T-helper 1 cell treated with Interleukin-12 subunit alpha and Interleukin-12 subunit beta and Interleukin-4 antibody, amounts not matched to agents 30 μg/mL and 1 μg/mL, for 36 hours (primary cell): ENCODE measurements around the gene CTNNA3.
"Not testable (repeated sequence)": the region's sequence is repeated elsewhere in the genome, so short reads cannot be mapped to it uniquely, and the experiment has no call there.

Experiments
- H3K27ac Mint-ChIP-seq: one replicate; pipeline ENCODE4 v1.8.0; 2021; ENCODE audit warnings: mild to moderate bottlenecking, mixed read lengths
- H3K27me3 Mint-ChIP-seq: one replicate; pipeline ENCODE4 v1.8.0; 2021; ENCODE audit warnings: low read depth, mixed read lengths
- H3K36me3 Mint-ChIP-seq: one replicate; pipeline ENCODE4 v1.8.0; 2021; ENCODE audit warnings: low read depth, mixed read lengths
- H3K4me1 Mint-ChIP-seq: one replicate; pipeline ENCODE4 v1.8.0; 2021; ENCODE audit warnings: low read depth, mixed read lengths
- H3K4me3 Mint-ChIP-seq: one replicate; pipeline ENCODE4 v1.8.0; 2021; ENCODE audit warnings: mild to moderate bottlenecking, moderate library complexity, mixed read lengths
- H3K9me3 Mint-ChIP-seq: one replicate; pipeline ENCODE4 v1.8.0; 2021; ENCODE audit warnings: mixed read lengths

CTNNA3 gene

GRCh38 chr10:67696029-67696428 lies at the start of gene CTNNA3:
Gene CTNNA3, minus strand, starts transcription at chr10:67696195.
- H3K4me3 Mint-ChIP-seq: no peak within 1 kb of the TSS
- H3K4me1 Mint-ChIP-seq: peaks cover 2% of the 10 kb centered on the region
- H3K27me3 Mint-ChIP-seq: peaks cover 35% of the 10 kb centered on the region
- no peaks in the 10 kb centered on the region for H3K9me3 Mint-ChIP-seq
- H3K27ac Mint-ChIP-seq: no peak within 1 kb of the TSS
- no peaks in the 10 kb centered on the region for H3K36me3 Mint-ChIP-seq

DNA sequence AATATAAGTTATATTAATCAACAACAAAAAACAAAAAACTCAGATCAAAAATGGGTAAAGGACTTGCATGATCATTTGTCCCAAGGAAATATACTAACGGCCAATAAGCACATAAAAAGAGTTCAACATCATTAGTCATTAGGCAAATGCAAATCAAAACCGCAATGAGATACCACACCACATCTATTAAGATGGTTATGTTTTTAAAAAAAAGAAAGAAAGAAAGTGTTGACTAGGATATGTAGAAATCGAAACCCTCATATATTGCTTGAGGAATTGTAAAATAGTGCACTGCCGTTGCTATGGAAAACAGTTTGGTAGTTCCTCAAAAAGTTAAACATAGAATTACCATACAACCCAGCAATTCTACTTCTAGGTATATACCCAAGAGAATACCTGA lies 39.4 kb upstream of the CTNNA3 start:
- Mint-ChIP-seq H3K4me3 (no peak overlapping the region), H3K4me1 (no peaks in the 10 kb centered on the region), H3K27ac (no peak overlapping the region), H3K36me3 (no peaks in the 10 kb centered on the region), H3K9me3 (peaks cover 4% of the 10 kb centered on the region), H3K27me3 (peaks cover under 1% of the 10 kb centered on the region)

- peaks cover 4% of the 10 kb centered on the region for H3K9me3 Mint-ChIP-seq
- no peaks in the 10 kb centered on the region for H3K4me1 Mint-ChIP-seq
- H3K27ac Mint-ChIP-seq: no peak overlapping the region
- H3K36me3 Mint-ChIP-seq: no peaks in the 10 kb centered on the region
- no peak overlapping the region for H3K4me3 Mint-ChIP-seq
- H3K27me3 Mint-ChIP-seq: peaks cover 4% of the 10 kb centered on the region
These were observed 37.5 kb upstream of the CTNNA3 start for GRCh38 chr10:67733511-67733910.

DNA sequence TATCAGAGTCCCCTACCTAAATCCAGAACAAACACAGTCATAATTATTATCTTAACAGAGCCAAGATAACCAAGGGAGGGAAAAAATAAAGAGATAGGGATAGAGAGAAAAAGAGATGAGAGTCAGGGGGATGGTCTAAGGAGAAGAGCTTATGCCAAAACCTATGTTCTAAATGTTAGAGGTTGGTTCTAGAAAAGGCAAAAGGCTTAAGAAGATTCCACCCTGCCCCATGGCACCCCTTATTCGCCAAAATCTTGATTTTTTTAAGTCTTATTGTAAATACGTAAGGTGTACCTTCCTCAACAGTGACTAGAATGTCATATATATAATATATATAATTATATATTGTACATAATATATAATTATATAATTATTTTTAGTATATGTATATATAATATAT lies 29.6 kb upstream of the CTNNA3 start:
- Mint-ChIP-seq H3K4me3 (no peak overlapping the region), H3K27me3 (peaks cover 4% of the 10 kb centered on the region), H3K9me3 (no peaks in the 10 kb centered on the region), H3K36me3 (no peaks in the 10 kb centered on the region), H3K4me1 (no peaks in the 10 kb centered on the region), H3K27ac (no peak overlapping the region)

DNA sequence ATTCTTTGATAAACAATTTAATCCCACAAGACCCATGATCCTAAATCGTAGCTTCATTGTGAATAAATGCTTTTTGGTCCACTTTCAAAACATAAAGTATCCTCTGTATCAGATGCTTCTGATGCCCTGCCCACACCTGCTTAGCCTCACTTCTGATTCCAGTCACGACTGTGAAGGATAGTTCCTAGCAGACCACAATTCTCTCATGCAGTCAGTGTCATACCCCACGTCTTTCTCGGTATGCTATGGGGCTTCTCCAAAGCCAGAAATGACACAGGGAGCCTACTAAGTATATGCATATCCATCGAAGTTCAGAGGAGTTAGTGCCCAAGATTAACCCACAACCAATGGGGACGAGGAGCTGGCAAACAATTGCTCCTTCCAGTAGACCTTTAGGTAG lies 27.6 kb upstream of the CTNNA3 start:
- Mint-ChIP-seq H3K4me1 (no peaks in the 10 kb centered on the region), H3K36me3 (no peaks in the 10 kb centered on the region), H3K27me3 (peaks cover 5% of the 10 kb centered on the region), H3K27ac (no peak overlapping the region), H3K4me3 (no peak overlapping the region), H3K9me3 (no peaks in the 10 kb centered on the region)

DNA sequence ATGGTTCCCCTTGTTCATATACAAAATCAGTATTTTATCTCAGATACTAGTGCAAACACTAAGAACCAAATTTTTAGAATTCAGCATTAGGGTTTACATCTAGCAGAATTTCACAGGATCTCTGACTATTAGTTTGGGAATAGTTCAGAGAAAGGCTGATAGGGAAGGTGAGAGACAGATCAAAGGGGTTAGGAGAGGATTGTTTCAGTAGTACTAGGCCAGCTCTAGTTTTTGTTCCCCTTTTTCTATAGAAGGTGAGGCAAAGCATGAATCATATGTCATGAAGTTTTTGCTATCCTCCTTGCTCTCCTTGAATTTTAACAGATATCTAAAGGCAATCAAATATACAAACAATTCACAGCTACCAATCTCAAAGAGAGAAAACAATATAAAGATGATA lies 26.1 kb upstream of the CTNNA3 start:
- Mint-ChIP-seq H3K9me3 (no peaks in the 10 kb centered on the region), H3K27me3 (peaks cover 5% of the 10 kb centered on the region), H3K4me1 (no peaks in the 10 kb centered on the region), H3K27ac (no peak overlapping the region), H3K36me3 (no peaks in the 10 kb centered on the region), H3K4me3 (no peak overlapping the region)

- not testable (repeated sequence) for H3K27me3 Mint-ChIP-seq, H3K4me3 Mint-ChIP-seq, H3K36me3 Mint-ChIP-seq, H3K27ac Mint-ChIP-seq, H3K9me3 Mint-ChIP-seq, H3K4me1 Mint-ChIP-seq
These were observed 20.5 kb upstream of the CTNNA3 start for GRCh38 chr10:67716455-67716854.

- no peaks in the 10 kb centered on the region for H3K4me1 Mint-ChIP-seq
- no peak overlapping the region for H3K27ac Mint-ChIP-seq
These were observed 9.9 kb upstream of the CTNNA3 start for GRCh38 chr10:67705921-67706320.

DNA sequence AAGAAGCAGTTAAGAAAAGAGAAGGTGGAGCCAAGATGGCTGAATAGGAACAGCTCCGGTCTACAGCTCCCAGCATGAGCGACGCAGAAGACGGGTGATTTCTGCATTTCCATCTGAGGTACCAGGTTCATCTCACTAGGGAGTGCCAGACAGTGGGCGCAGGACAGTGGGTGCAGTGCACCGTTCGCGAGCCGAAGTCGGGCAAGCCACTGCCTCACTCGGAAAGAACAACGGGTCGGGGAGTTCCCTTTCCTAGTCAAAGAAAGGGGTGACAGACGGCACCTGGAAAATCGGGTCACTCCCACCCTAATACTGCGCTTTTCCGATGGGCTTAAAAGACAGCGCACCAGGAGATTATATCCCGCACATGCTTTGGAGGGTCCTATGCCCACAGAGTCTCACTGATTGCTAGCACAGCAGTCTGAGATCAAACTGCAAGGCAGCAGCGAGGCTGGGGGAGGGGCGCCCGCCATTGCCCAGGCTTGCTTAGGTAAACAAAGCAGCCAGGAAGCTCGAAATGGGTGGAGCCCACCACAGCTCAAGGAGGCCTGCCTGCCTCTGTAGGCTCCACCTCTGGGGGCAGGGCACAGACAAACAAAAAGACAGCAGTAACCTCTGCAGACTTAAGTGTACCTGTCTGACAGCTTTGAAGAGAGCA lies 3.7 kb upstream of the CTNNA3 start:
- H3K36me3 Mint-ChIP-seq, H3K9me3 Mint-ChIP-seq, H3K4me3 Mint-ChIP-seq, H3K4me1 Mint-ChIP-seq, H3K27ac Mint-ChIP-seq: not testable (repeated sequence)
- H3K27me3 Mint-ChIP-seq: peaks cover 32% of the 10 kb centered on the region

More at GRCh38 chr10:67705921-67706320, 9.9 kb upstream of the CTNNA3 start:
- Mint-ChIP-seq H3K4me3 (no peak overlapping the region), H3K27me3 (peaks cover 20% of the 10 kb centered on the region), H3K9me3 (peaks cover under 1% of the 10 kb centered on the region), H3K36me3 (no peaks in the 10 kb centered on the region)

DNA sequence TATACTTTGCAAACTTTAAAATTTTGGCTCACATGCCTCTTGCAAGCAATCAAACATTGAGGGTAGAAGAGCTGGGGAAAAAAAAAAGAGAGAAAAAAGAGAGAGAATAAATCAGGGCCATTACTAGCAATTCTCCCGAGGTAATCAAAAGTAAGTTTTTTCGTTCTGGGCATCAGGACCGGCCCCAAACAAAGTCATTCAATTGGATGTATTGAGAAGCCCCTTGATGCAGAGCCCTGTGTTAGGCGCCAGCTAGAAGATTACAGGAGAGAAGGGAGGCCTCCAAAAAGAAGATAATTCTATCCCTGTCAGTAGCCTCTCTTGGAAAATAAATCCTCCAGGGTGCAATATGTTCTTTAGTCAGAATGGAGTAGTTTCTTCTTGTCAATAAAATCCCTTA lies 2.2 kb upstream of the CTNNA3 start:
- Mint-ChIP-seq H3K27ac (no peak overlapping the region), H3K4me1 (peaks cover 2% of the 10 kb centered on the region), H3K9me3 (no peaks in the 10 kb centered on the region), H3K36me3 (no peaks in the 10 kb centered on the region), H3K27me3 (peaks cover 38% of the 10 kb centered on the region), H3K4me3 (no peak overlapping the region)

DNA sequence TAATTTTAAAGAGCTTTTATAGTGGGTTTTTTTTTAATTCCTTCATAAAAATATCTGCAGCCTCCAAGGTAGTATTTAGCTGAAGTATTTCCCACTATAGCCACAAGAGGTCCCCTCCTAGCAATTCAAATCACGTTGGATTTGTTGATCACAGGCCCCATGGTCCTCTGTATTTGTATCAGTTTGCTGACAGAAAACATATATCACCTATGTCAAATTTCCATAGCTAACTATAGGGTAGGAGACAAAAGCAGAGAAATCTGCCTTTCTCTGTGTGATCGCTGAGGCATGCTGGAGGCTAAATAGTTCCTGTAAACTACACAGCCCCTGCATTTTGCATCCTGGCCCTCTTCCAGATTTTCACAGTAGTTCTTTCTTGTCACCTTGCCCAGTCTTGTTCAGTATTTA lies 1.7 kb upstream of the CTNNA3 start:
- no peaks in the 10 kb centered on the region for H3K36me3 Mint-ChIP-seq
- peaks cover 2% of the 10 kb centered on the region for H3K4me1 Mint-ChIP-seq
- peaks cover 40% of the 10 kb centered on the region for H3K27me3 Mint-ChIP-seq
- H3K27ac Mint-ChIP-seq: no peak overlapping the region
- no peak overlapping the region for H3K4me3 Mint-ChIP-seq
- no peaks in the 10 kb centered on the region for H3K9me3 Mint-ChIP-seq

GRCh38 chr10:67696679-67697078 lies 684 bp upstream of the CTNNA3 start:
- Mint-ChIP-seq H3K4me1 (peaks cover 2% of the 10 kb centered on the region), H3K36me3 (no peaks in the 10 kb centered on the region), H3K9me3 (no peaks in the 10 kb centered on the region), H3K27ac (no peak overlapping the region), H3K4me3 (no peak overlapping the region), H3K27me3 (peaks cover 35% of the 10 kb centered on the region)

- peaks cover 2% of the 10 kb centered on the region for H3K4me1 Mint-ChIP-seq
These were observed 440 bp downstream of the CTNNA3 start for GRCh38 chr10:67695555-67695954.

GRCh38 chr10:67691861-67692260 lies 4.1 kb downstream of the CTNNA3 start:
- not testable (repeated sequence) for H3K4me3 Mint-ChIP-seq, H3K27ac Mint-ChIP-seq, H3K36me3 Mint-ChIP-seq, H3K4me1 Mint-ChIP-seq, H3K9me3 Mint-ChIP-seq
- H3K27me3 Mint-ChIP-seq: peaks cover 31% of the 10 kb centered on the region

More at GRCh38 chr10:67695555-67695954, 440 bp downstream of the CTNNA3 start:
- peaks cover 31% of the 10 kb centered on the region for H3K27me3 Mint-ChIP-seq
- H3K4me3 Mint-ChIP-seq: no peak overlapping the region
- no peaks in the 10 kb centered on the region for H3K9me3 Mint-ChIP-seq
- no peak overlapping the region for H3K27ac Mint-ChIP-seq
- H3K36me3 Mint-ChIP-seq: no peaks in the 10 kb centered on the region

DNA sequence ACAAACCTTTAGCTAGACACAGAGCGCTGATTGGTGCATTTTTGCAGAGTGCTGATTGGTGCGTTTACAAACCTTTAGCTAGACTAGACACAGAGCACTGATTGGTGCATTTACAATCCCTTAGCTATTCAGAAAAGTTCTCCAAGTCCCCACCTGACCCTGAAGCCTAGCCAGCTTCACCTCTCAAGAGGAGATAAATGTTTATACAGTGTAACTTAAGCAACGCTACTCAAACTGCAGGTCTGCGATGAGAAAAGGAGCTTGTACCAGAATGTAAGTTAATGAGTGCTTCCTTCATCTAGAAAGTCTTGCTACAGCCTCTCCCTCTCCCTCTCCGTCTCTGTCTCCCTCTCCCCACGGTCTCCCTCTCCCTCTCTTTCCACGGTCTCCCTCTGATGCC lies 5.5 kb downstream of the CTNNA3 start:
- H3K4me1 Mint-ChIP-seq, H3K9me3 Mint-ChIP-seq, H3K36me3 Mint-ChIP-seq, H3K4me3 Mint-ChIP-seq, H3K27ac Mint-ChIP-seq: not testable (repeated sequence)
- peaks cover 18% of the 10 kb centered on the region for H3K27me3 Mint-ChIP-seq

- peaks cover 30% of the 10 kb centered on the region for H3K9me3 Mint-ChIP-seq
- not testable (repeated sequence) for H3K36me3 Mint-ChIP-seq, H3K27ac Mint-ChIP-seq, H3K4me3 Mint-ChIP-seq, H3K4me1 Mint-ChIP-seq
- peaks cover 10% of the 10 kb centered on the region for H3K27me3 Mint-ChIP-seq
These were observed 11.9 kb downstream of the CTNNA3 start for GRCh38 chr10:67684140-67684539.
